ENCODE data around the gene AICDA. TPM values are rescaled to one million over a fixed set of nuclear protein-coding genes. Genes with fewer than 3 reads are reported as not detected.

The AICDA gene
- not detected for polyA plus RNA-seq (2013, experiment 1 of 2)
- polyA plus RNA-seq (2013, experiment 2 of 2): not detected

DNA sequence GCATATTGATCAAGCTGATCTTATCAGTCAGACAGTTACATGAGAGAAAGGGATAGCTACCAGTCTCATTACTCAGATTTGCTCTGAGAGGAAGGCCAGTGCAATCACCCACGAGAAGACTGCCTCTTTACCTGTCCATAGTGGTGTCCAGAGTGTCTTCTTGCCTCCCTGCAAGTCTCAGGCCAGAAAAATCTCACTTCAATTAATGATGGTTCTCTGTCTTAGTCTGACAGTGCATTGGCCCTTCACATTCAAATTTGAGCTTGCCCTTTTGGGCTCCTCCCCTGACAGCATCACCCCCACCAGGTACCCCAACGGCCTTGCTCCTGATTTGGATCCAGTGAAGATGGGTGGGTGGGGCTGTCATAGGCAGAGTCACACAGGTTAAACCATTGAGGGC is at the start of gene AICDA:
Gene AICDA (minus strand): TSS at position 231 of the 400 bp plus-strand sequence. CDS start 92 bp downstream, at position 139.
- Histone ChIP-seq H3K18ac (ENCODE audit: low read length) (no peak within 1 kb of the TSS), H2BK120ac (ENCODE audit: low read depth, low read length) (no peak within 1 kb of the TSS), H3K36me3 (replicated peaks in 1 of 2; ENCODE audit: control insufficient read depth in 2 of 2, insufficient read depth in 2 of 2, low read length in 2 of 2) (no peaks in the 10 kb centered on the region), H3K27ac (replicated peaks; ENCODE audit: low read length) (no peak within 1 kb of the TSS), H2BK12ac (ENCODE audit: low read length) (no peak within 1 kb of the TSS), H3K4me2 (ENCODE audit: insufficient read depth, low read length, poor library complexity, severe bottlenecking) (no peak within 1 kb of the TSS), H3K14ac (ENCODE audit: low read length) (no peak within 1 kb of the TSS), H3K4me1 (ENCODE audit: control insufficient read depth in 2 of 2, insufficient read depth in 1 of 2, low read depth in 1 of 2, low read length in 2 of 2) (no peaks in the 10 kb centered on the region), H3K4me3 (ENCODE audit: low read length in 2 of 2) (no peak within 1 kb of the TSS), H3K4ac (ENCODE audit: low read length) (no peak within 1 kb of the TSS), H2BK15ac (ENCODE audit: low read length) (no peak within 1 kb of the TSS), H3K27me3 (ENCODE audit: control insufficient read depth in 3 of 3, insufficient read depth in 3 of 3, low read depth in 1 of 3, low read length in 3 of 3) (peaks cover 0 to 4% (median 0%) of the 10 kb centered on the region in 3 experiments), H4K8ac (ENCODE audit: low read depth, low read length) (no peak within 1 kb of the TSS), H2AFZ (ENCODE audit: low read length) (no peak within 1 kb of the TSS), H3K79me1 (ENCODE audit: low read depth, low read length) (no peaks in the 10 kb centered on the region), H2BK5ac (ENCODE audit: low read length) (no peak within 1 kb of the TSS), H3K9ac (ENCODE audit: low read depth, low read length, poor library complexity) (no peak within 1 kb of the TSS), H4K91ac (ENCODE audit: low read depth, low read length, poor library complexity) (no peak within 1 kb of the TSS), H2AK5ac (ENCODE audit: low read depth, low read length) (no peak within 1 kb of the TSS), H3K23ac (ENCODE audit: low read depth, low read length, poor library complexity) (no peak within 1 kb of the TSS), H3K9me3 (replicated peaks in 1 of 2; ENCODE audit: control insufficient read depth in 2 of 2, insufficient read depth in 1 of 2, low read depth in 1 of 2, low read length in 2 of 2) (no peaks in the 10 kb centered on the region)
- DNase-seq (ENCODE audit: low spot score): no peak
- no CpG with 5 or more reads among the region's 2 CpGs for WGBS, 2 donors (ENCODE audit: extremely low coverage in 2 of 2, insufficient read length in 2 of 2, insufficient replicate concordance in 1 of 2)

DNA sequence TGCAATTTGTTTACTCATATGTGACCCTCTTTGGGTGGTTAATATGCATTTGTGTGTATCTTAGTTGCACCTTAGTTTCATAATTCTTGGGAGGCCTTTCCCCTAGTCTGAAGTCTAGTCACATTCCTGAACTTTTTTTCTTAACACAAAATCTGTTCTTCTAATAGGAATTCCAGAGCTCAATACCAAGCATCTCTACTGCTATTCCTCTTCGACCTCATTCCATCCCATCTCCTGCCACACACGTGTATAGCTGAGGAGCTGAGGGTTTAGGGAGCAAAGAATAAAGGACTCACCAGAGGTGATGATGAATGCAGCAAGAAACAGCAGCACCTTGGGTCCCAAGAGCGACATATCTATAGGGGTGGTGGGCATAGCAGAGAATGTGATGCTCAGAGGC is 49.1 kb upstream of the AICDA start:
- no peak for DNase-seq (ENCODE audit: low spot score)
- H3K9ac ChIP-seq (ENCODE audit: low read depth, low read length, poor library complexity): no peak overlapping the region
- no peaks in the 10 kb centered on the region for H3K9me3 ChIP-seq (replicated peaks in 1 of 2; ENCODE audit: control insufficient read depth in 2 of 2, insufficient read depth in 1 of 2, low read depth in 1 of 2, low read length in 2 of 2)
- no peak overlapping the region for H2BK15ac ChIP-seq (ENCODE audit: low read length)
- no peak overlapping the region for H2BK120ac ChIP-seq (ENCODE audit: low read depth, low read length)
- no peak overlapping the region for H2AK5ac ChIP-seq (ENCODE audit: low read depth, low read length)
- no peaks in the 10 kb centered on the region for H3K36me3 ChIP-seq (replicated peaks in 1 of 2; ENCODE audit: control insufficient read depth in 2 of 2, insufficient read depth in 2 of 2, low read length in 2 of 2)
- H3K4me2 ChIP-seq (ENCODE audit: insufficient read depth, low read length, poor library complexity, severe bottlenecking): no peak overlapping the region
- no CpG with 5 or more reads among the region's 3 CpGs for WGBS, 2 donors (ENCODE audit: extremely low coverage in 2 of 2, insufficient read length in 2 of 2, insufficient replicate concordance in 1 of 2)
- H4K8ac ChIP-seq (ENCODE audit: low read depth, low read length): no peak overlapping the region
- H4K91ac ChIP-seq (ENCODE audit: low read depth, low read length, poor library complexity): no peak overlapping the region
- no peak overlapping the region for H3K27ac ChIP-seq (replicated peaks; ENCODE audit: low read length)
- H3K79me1 ChIP-seq (ENCODE audit: low read depth, low read length): no peaks in the 10 kb centered on the region
- no peak overlapping the region for H2BK12ac ChIP-seq (ENCODE audit: low read length)
- H2AFZ ChIP-seq (ENCODE audit: low read length): no peak overlapping the region
- H3K27me3 ChIP-seq (ENCODE audit: control insufficient read depth in 3 of 3, insufficient read depth in 3 of 3, low read depth in 1 of 3, low read length in 3 of 3): peaks cover 0 to 4% (median 0%) of the 10 kb centered on the region in 3 experiments
- no peak overlapping the region for H3K18ac ChIP-seq (ENCODE audit: low read length)
- H3K4me3 ChIP-seq (ENCODE audit: low read length in 2 of 2): no peak overlapping the region
- peaks cover 0 to 11% of the 10 kb centered on the region in 2 donors for H3K4me1 ChIP-seq (ENCODE audit: control insufficient read depth in 2 of 2, insufficient read depth in 1 of 2, low read depth in 1 of 2, low read length in 2 of 2)
- no peak overlapping the region for H3K4ac ChIP-seq (ENCODE audit: low read length)
- H3K14ac ChIP-seq (ENCODE audit: low read length): no peak overlapping the region
- no peak overlapping the region for H2BK5ac ChIP-seq (ENCODE audit: low read length)
- H3K23ac ChIP-seq (ENCODE audit: low read depth, low read length, poor library complexity): no peak overlapping the region

DNA sequence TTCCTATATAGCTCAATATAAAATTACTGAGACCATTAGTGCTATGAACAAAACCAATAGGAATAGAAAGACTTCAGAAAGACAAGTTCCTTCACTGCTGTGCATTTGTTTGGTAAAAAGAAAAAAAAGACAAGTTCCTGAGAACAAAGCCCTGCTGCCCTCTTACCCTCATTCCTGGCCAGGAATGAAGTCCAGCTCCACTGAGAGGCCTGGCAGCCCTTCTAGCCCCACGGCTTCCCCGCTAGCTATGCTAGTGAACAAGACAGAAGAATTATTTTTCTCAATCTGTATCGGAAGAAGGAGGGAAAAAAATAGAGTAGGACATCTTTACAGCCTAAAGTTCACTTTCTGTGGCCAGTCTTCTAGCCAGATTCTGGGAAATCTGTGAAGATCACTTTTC is 48.4 kb upstream of the AICDA start:
- H3K4me2 ChIP-seq (ENCODE audit: insufficient read depth, low read length, poor library complexity, severe bottlenecking): no peak overlapping the region
- H2BK120ac ChIP-seq (ENCODE audit: low read depth, low read length): no peak overlapping the region
- H2BK5ac ChIP-seq (ENCODE audit: low read length): no peak overlapping the region
- no peak for DNase-seq (ENCODE audit: low spot score)
- H3K23ac ChIP-seq (ENCODE audit: low read depth, low read length, poor library complexity): no peak overlapping the region
- H3K18ac ChIP-seq (ENCODE audit: low read length): no peak overlapping the region
- no peaks in the 10 kb centered on the region for H3K9me3 ChIP-seq (replicated peaks in 1 of 2; ENCODE audit: control insufficient read depth in 2 of 2, insufficient read depth in 1 of 2, low read depth in 1 of 2, low read length in 2 of 2)
- H3K4me1 ChIP-seq (ENCODE audit: control insufficient read depth in 2 of 2, insufficient read depth in 1 of 2, low read depth in 1 of 2, low read length in 2 of 2): peaks cover 0 to 11% of the 10 kb centered on the region in 2 donors
- H3K27ac ChIP-seq (replicated peaks; ENCODE audit: low read length): no peak overlapping the region
- no peak overlapping the region for H3K9ac ChIP-seq (ENCODE audit: low read depth, low read length, poor library complexity)
- no CpG with 5 or more reads among the region's 3 CpGs for WGBS, 2 donors (ENCODE audit: extremely low coverage in 2 of 2, insufficient read length in 2 of 2, insufficient replicate concordance in 1 of 2)
- H3K14ac ChIP-seq (ENCODE audit: low read length): no peak overlapping the region
- no peaks in the 10 kb centered on the region for H3K36me3 ChIP-seq (replicated peaks in 1 of 2; ENCODE audit: control insufficient read depth in 2 of 2, insufficient read depth in 2 of 2, low read length in 2 of 2)
- H3K79me1 ChIP-seq (ENCODE audit: low read depth, low read length): no peaks in the 10 kb centered on the region
- H3K27me3 ChIP-seq (ENCODE audit: control insufficient read depth in 3 of 3, insufficient read depth in 3 of 3, low read depth in 1 of 3, low read length in 3 of 3): peaks cover 0 to 4% (median 0%) of the 10 kb centered on the region in 3 experiments
- H4K8ac ChIP-seq (ENCODE audit: low read depth, low read length): no peak overlapping the region
- H2BK12ac ChIP-seq (ENCODE audit: low read length): no peak overlapping the region
- no peak overlapping the region for H2AK5ac ChIP-seq (ENCODE audit: low read depth, low read length)
- H2BK15ac ChIP-seq (ENCODE audit: low read length): no peak overlapping the region
- no peak overlapping the region for H2AFZ ChIP-seq (ENCODE audit: low read length)
- no peak overlapping the region for H3K4me3 ChIP-seq (ENCODE audit: low read length in 2 of 2)
- no peak overlapping the region for H4K91ac ChIP-seq (ENCODE audit: low read depth, low read length, poor library complexity)
- H3K4ac ChIP-seq (ENCODE audit: low read length): no peak overlapping the region

DNA sequence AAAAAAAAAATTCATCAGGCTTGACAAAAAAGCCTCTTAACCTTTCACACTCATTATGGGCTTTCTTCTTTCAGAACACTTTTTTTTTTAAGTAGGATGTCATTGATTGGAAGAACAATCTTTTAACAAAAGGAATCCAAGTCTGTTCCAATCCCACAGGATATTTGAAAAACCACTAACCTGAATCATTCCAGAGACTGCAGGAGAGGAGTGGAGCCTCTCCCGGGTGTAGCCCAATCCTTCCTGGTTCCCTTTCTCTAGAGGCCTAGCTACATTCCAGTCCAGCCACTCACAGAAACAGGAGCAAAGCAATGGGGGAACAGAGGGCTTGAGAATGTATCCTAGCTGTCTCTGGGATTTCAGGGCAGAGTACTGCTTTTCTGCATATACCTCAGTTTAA is 45.7 kb upstream of the AICDA start:
- Histone ChIP-seq H2AK5ac (ENCODE audit: low read depth, low read length) (no peak overlapping the region), H3K9ac (ENCODE audit: low read depth, low read length, poor library complexity) (no peak overlapping the region), H3K9me3 (replicated peaks in 1 of 2; ENCODE audit: control insufficient read depth in 2 of 2, insufficient read depth in 1 of 2, low read depth in 1 of 2, low read length in 2 of 2) (no peaks in the 10 kb centered on the region), H3K4me3 (ENCODE audit: low read length in 2 of 2) (no peak overlapping the region), H3K14ac (ENCODE audit: low read length) (no peak overlapping the region), H4K8ac (ENCODE audit: low read depth, low read length) (no peak overlapping the region), H2AFZ (ENCODE audit: low read length) (peak overlapping the region; percentile 29), H2BK12ac (ENCODE audit: low read length) (no peak overlapping the region), H3K4me2 (ENCODE audit: insufficient read depth, low read length, poor library complexity, severe bottlenecking) (no peak overlapping the region), H3K27me3 (ENCODE audit: control insufficient read depth in 3 of 3, insufficient read depth in 3 of 3, low read depth in 1 of 3, low read length in 3 of 3) (peaks cover 0 to 4% (median 0%) of the 10 kb centered on the region in 3 experiments), H2BK15ac (ENCODE audit: low read length) (no peak overlapping the region), H4K91ac (ENCODE audit: low read depth, low read length, poor library complexity) (no peak overlapping the region), H2BK5ac (ENCODE audit: low read length) (no peak overlapping the region), H3K36me3 (replicated peaks in 1 of 2; ENCODE audit: control insufficient read depth in 2 of 2, insufficient read depth in 2 of 2, low read length in 2 of 2) (no peaks in the 10 kb centered on the region), H3K27ac (replicated peaks; ENCODE audit: low read length) (peak overlapping the region; percentile 50), H3K4me1 (ENCODE audit: control insufficient read depth in 2 of 2, insufficient read depth in 1 of 2, low read depth in 1 of 2, low read length in 2 of 2) (peaks cover 0 to 11% of the 10 kb centered on the region in 2 donors), H3K18ac (ENCODE audit: low read length) (no peak overlapping the region), H3K4ac (ENCODE audit: low read length) (no peak overlapping the region), H3K23ac (ENCODE audit: low read depth, low read length, poor library complexity) (no peak overlapping the region), H2BK120ac (ENCODE audit: low read depth, low read length) (no peak overlapping the region), H3K79me1 (ENCODE audit: low read depth, low read length) (no peaks in the 10 kb centered on the region)
- no CpG with 5 or more reads among the region's 1 CpG for WGBS, 2 donors (ENCODE audit: extremely low coverage in 2 of 2, insufficient read length in 2 of 2, insufficient replicate concordance in 1 of 2)
- no peak for DNase-seq (ENCODE audit: low spot score)
